ENCODE results near the gene PAX8.

- TF ChIP-seq CTCF (IDR thresholded peaks at IDR 0.05): no peak
- no peak for TF ChIP-seq ZFX (IDR thresholded peaks at IDR 0.05; ENCODE audit: borderline replicate concordance)
These were observed 9.9 kb downstream of the PAX8 start for GRCh38 chr2:113268621-113269360.

Measured in 22Rv1 (cell line).